HEK293 (cell line): Measurements from ENCODE around the gene SERHL2.

Experiments
- CTCF ChIA-PET: fragments of 350-600 bp; formaldehyde crosslinking; extraction: SDS; loops from one replicate; lab custom pipeline; 2021; ENCODE audit warnings: antibody characterized with exemption; lab: Yijun Ruan, JAX
- POLR2A ChIA-PET: fragments of 300-600 bp; formaldehyde crosslinking; extraction: SDS; loops from one replicate; lab custom pipeline; 2020; ENCODE audit warnings: antibody characterized with exemption, inconsistent platforms; lab: Yijun Ruan, JAX
- H3K27ac ChIP-seq: fragments of 200-500 bp; sonication (Bioruptor generic); 2 replicates; pipeline ENCODE4 v1.5.1; 2014; ENCODE audit warnings: low read depth, low read length, control low read depth, inconsistent platforms; ENCODE audit errors: extremely low read depth
- H3K36me3 ChIP-seq, 2 experiments: fragments of 200-500 bp in 1 of 2; sonication (Bioruptor generic) in 1 of 2; 1 replicate in 1 of 2; 2 replicates in 1 of 2; pipeline ENCODE4 v1.5.1; 2014 to 2017; ENCODE audit warnings: inconsistent platforms in 2 of 2, low read length in 2 of 2; ENCODE audit not compliant: control insufficient read depth in 2 of 2, insufficient read depth in 1 of 2
- H3K4me1 ChIP-seq: fragments of 200-500 bp; sonication (Bioruptor generic); 2 replicates; pipeline ENCODE4 v1.5.1; 2014; ENCODE audit warnings: mild to moderate bottlenecking, low read length, inconsistent platforms; ENCODE audit not compliant: control insufficient read depth, insufficient read depth
- H3K4me3 ChIP-seq: 2 replicates; pipeline ENCODE4 v1.5.1; 2011; ENCODE audit warnings: low read depth, mild to moderate bottlenecking, control low read depth, low read length, moderate library complexity
- H3K9me3 ChIP-seq: fragments of 200-500 bp; sonication (Bioruptor generic); 2 replicates; pipeline ENCODE4 v1.5.1; 2014; ENCODE audit warnings: low read depth, low read length, inconsistent platforms; ENCODE audit not compliant: control insufficient read depth, insufficient read depth
- BCL11B ChIP-seq: fragments of 450-650 bp; formaldehyde crosslinking; IDR thresholded peaks from 2 replicates; pipeline ENCODE4 v1.5.1; 2016; ENCODE audit warnings: low read depth, missing biosample characterization, missing genetic modification characterization
- HOXC10 ChIP-seq: sonication (generic); formaldehyde crosslinking; IDR thresholded peaks from 2 replicates; pipeline ENCODE4 v1.8.1; 2023; ENCODE audit warnings: mild to moderate bottlenecking, missing genetic modification reagents
- KLF17 ChIP-seq: fragments of 450-650 bp; formaldehyde crosslinking; IDR thresholded peaks from 2 replicates; pipeline ENCODE4 v1.5.1; 2016; ENCODE audit warnings: missing biosample characterization, missing genetic modification characterization
- KLF8 ChIP-seq: fragments of 450-650 bp; formaldehyde crosslinking; IDR thresholded peaks from 2 replicates; pipeline ENCODE4 v1.5.1; 2016; ENCODE audit warnings: missing biosample characterization, missing genetic modification characterization
- PATZ1 ChIP-seq: fragments of 450-650 bp; formaldehyde crosslinking; IDR thresholded peaks from 2 replicates; pipeline ENCODE4 v1.5.1; 2016; ENCODE audit warnings: missing biosample characterization, missing genetic modification characterization
- REST ChIP-seq: fragments of 450-650 bp; formaldehyde crosslinking; IDR thresholded peaks from 2 replicates; pipeline ENCODE4 v1.5.1; 2016; ENCODE audit warnings: missing biosample characterization, missing genetic modification characterization
- TCF7L2 ChIP-seq: IDR thresholded peaks from 2 replicates; pipeline ENCODE4 v1.6.1; 2011; ENCODE audit warnings: low read depth, mild to moderate bottlenecking, inconsistent platforms, low read length, moderate library complexity, borderline replicate concordance
- ZBTB8A ChIP-seq: fragments of 450-650 bp; formaldehyde crosslinking; IDR thresholded peaks from 2 replicates; pipeline ENCODE4 v1.5.1; 2016; ENCODE audit warnings: missing biosample characterization, missing genetic modification characterization
- ZFHX2 ChIP-seq: fragments of 450-650 bp; formaldehyde crosslinking; conservative IDR thresholded peaks from 2 replicates; pipeline ENCODE4 v1.5.1; 2016; ENCODE audit warnings: missing biosample characterization, missing genetic modification characterization
- ZIC2 ChIP-seq: fragments of 450-650 bp; formaldehyde crosslinking; IDR thresholded peaks from 2 replicates; pipeline ENCODE4 v1.5.1; 2016; ENCODE audit warnings: missing biosample characterization, missing genetic modification characterization
- ZNF132 ChIP-seq: fragments of 450-650 bp; formaldehyde crosslinking; IDR thresholded peaks from 2 replicates; pipeline ENCODE4 v1.5.1; 2017; ENCODE audit warnings: missing biosample characterization, missing genetic modification characterization, borderline replicate concordance
- ZNF174 ChIP-seq: fragments of 450-650 bp; formaldehyde crosslinking; IDR thresholded peaks from 2 replicates; pipeline ENCODE4 v1.5.0; 2017; ENCODE audit warnings: missing biosample characterization, mild to moderate bottlenecking, missing genetic modification characterization
- ZNF266 ChIP-seq: fragments of 450-650 bp; formaldehyde crosslinking; IDR thresholded peaks from 2 replicates; pipeline ENCODE4 v1.5.1; 2016; ENCODE audit warnings: missing biosample characterization, missing genetic modification characterization, low read depth
- ZNF354C ChIP-seq: fragments of 450-650 bp; formaldehyde crosslinking; IDR thresholded peaks from 2 replicates; pipeline ENCODE4 v1.5.1; 2016; ENCODE audit warnings: missing biosample characterization, missing genetic modification characterization, low read depth, borderline replicate concordance
- ZNF404 ChIP-seq: fragments of 450-650 bp; formaldehyde crosslinking; IDR thresholded peaks from 2 replicates; pipeline ENCODE4 v1.5.1; 2017; ENCODE audit warnings: missing biosample characterization, missing genetic modification characterization
- ZNF501 ChIP-seq: fragments of 450-650 bp; formaldehyde crosslinking; IDR thresholded peaks from 2 replicates; pipeline ENCODE4 v1.5.1; 2016; ENCODE audit warnings: missing biosample characterization, missing genetic modification characterization
- ZNF596 ChIP-seq: fragments of 450-650 bp; IDR thresholded peaks from 2 replicates; pipeline ENCODE4 v1.5.0; 2018; ENCODE audit warnings: missing biosample characterization, mild to moderate bottlenecking, missing genetic modification characterization, moderate library complexity
- ZNF600 ChIP-seq: fragments of 450-650 bp; formaldehyde crosslinking; IDR thresholded peaks from 2 replicates; pipeline ENCODE4 v1.5.1; 2016; ENCODE audit warnings: missing biosample characterization, missing genetic modification characterization
- ZNF624 ChIP-seq: fragments of 450-650 bp; formaldehyde crosslinking; IDR thresholded peaks from 2 replicates; pipeline ENCODE4 v1.5.1; 2017; ENCODE audit warnings: missing biosample characterization, missing genetic modification characterization
- ZNF629 ChIP-seq: fragments of 450-650 bp; formaldehyde crosslinking; IDR thresholded peaks from 2 replicates; pipeline ENCODE4 v1.5.1; 2017; ENCODE audit warnings: missing biosample characterization, missing genetic modification characterization
- ZNF660 ChIP-seq: fragments of 450-650 bp; IDR thresholded peaks from 2 replicates; pipeline ENCODE4 v1.5.1; 2018; ENCODE audit warnings: missing biosample characterization, mild to moderate bottlenecking, missing genetic modification characterization
- ZNF701 ChIP-seq: fragments of 450-650 bp; formaldehyde crosslinking; IDR thresholded peaks from 2 replicates; pipeline ENCODE4 v1.5.1; 2016; ENCODE audit warnings: missing biosample characterization, missing genetic modification characterization
- ZNF747 ChIP-seq: fragments of 450-650 bp; formaldehyde crosslinking; IDR thresholded peaks from 2 replicates; pipeline ENCODE4 v1.5.1; 2016; ENCODE audit warnings: missing biosample characterization, missing genetic modification characterization
- ZSCAN30 ChIP-seq: fragments of 450-650 bp; IDR thresholded peaks from 2 replicates; pipeline ENCODE4 v1.5.1; 2018; ENCODE audit warnings: missing biosample characterization, mild to moderate bottlenecking, missing genetic modification characterization, moderate library complexity

Gene SERHL2

DNA sequence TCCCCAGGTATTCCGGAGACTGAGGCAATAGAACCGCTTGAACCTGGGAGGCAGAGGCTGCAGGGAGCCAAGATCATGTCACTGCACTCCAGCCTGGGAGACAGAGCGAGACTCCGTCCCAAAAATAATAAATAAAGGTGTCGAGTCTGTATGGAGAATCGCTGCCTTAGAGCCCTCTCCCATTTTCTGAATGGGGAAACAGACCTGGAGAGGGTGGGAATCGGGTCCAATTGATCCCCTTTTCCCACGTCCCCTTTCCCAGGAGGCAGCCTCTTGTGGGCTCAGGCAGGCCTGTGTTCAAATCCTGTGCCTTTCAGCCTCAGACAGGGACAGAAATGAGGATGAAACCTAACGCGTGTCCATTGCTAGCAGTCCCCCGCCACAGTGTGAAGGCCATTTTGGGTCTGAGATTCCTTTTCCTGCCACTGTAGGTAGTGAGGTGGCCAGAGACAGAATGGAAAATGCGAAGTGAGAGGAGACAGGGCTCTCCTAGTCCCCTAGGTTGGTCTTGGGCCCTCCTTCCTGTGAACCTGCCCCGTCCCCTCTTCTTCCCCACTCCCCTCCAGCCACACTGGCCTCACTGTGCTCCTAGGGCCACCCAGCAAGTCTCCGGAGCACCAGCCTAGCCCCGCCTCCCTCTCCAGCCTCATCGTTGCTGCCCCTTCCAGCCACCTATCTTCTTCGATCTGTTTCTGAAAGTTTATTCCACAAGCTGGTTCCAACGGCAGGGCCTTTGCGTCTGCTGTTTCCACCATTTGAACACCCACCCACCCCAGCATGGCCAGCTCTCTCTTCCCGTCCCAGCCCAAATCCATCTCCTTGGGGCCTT, 63.6 kb downstream of the SERHL2 start:
- Histone ChIP-seq H3K4me3 (no peak overlapping the region), H3K36me3 (peaks cover 0 to 29% of the 10 kb centered on the region in 2 experiments; a peak in 2 of 3 replicates), H3K9me3 (no peaks in the 10 kb centered on the region), H3K27ac (no peak overlapping the region), H3K4me1 (peaks cover 10% of the 10 kb centered on the region)
- TF ChIP-seq HOXC10 (CRISPR knock-in tag) = no peak
- TF ChIP-seq ZNF501 (tag by site-specific recombination) = no peak
- no peak for TF ChIP-seq ZNF660 (tag by site-specific recombination)
- no peak for TF ChIP-seq ZNF701 (tag by site-specific recombination)
- TF ChIP-seq ZNF132 = no peak
- TF ChIP-seq KLF17 (tag by site-specific recombination) = no peak
- no peak for TF ChIP-seq ZNF174 (tag by site-specific recombination)
- no peak for TF ChIP-seq ZNF354C (tag by site-specific recombination)
- TF ChIP-seq ZNF624 (tag by site-specific recombination) = no peak
- TF ChIP-seq ZNF747 (tag by site-specific recombination) = no peak
- TF ChIP-seq ZNF266 (tag by site-specific recombination) = no peak
- no peak for TF ChIP-seq KLF8 (tag by site-specific recombination)
- no peak for TF ChIP-seq ZIC2 (tag by site-specific recombination)
- TF ChIP-seq BCL11B (tag by site-specific recombination) = no peak
- TF ChIP-seq ZSCAN30 (tag by site-specific recombination) = no peak
- ChIA-PET CTCF (interaction anchor here (1.4 kb wide), 1 partner anchor 202 kb away, joined by 5 read pairs; no protein-coding TSS in a partner anchor), POLR2A (interaction anchor here (2.7 kb wide), 1 partner anchor 32 kb away, joined by 10 read pairs; no protein-coding TSS in a partner anchor)

- Histone ChIP-seq H3K9me3 (no peaks in the 10 kb centered on the region), H3K4me1 (peaks cover 5% of the 10 kb centered on the region), H3K4me3 (no peak overlapping the region), H3K27ac (no peak overlapping the region), H3K36me3 (peaks cover 0 to 39% of the 10 kb centered on the region in 2 experiments; a peak in 1 of 3 replicates)
- ChIA-PET CTCF (interaction anchor here (0.5 to 1.4 kb wide), 4 partner anchors 12 to 441 kb away, joined by 3 to 5 read pairs (median 4); no protein-coding TSS in a partner anchor), POLR2A (no interaction called here)
- no peak for TF ChIP-seq ZFHX2 (tag by site-specific recombination)
- TF ChIP-seq ZBTB8A (tag by site-specific recombination) = no peak
- TF ChIP-seq TCF7L2 = no peak
- TF ChIP-seq PATZ1 (tag by site-specific recombination) = no peak
- no peak for TF ChIP-seq ZNF404
- no peak for TF ChIP-seq KLF17 (tag by site-specific recombination)
- TF ChIP-seq REST = no peak
- no peak for TF ChIP-seq ZNF596 (tag by site-specific recombination)
- TF ChIP-seq ZNF600 = no peak
- no peak for TF ChIP-seq ZNF629 (tag by site-specific recombination)
These were observed 65.7 kb downstream of the SERHL2 start for GRCh38 chr22:42619261-42620063.
